Measurements from ENCODE around the gene PAQR5. TPM values are rescaled to one million over a fixed set of nuclear protein-coding genes. Genes with fewer than 3 reads are reported as not detected.
A peak's percentile ranks its signal among the peaks of the same experiment; 100 is the strongest.

Gene PAQR5
- total RNA-seq, 1 experiment from 2014 or later = 9.4 TPM

DNA sequence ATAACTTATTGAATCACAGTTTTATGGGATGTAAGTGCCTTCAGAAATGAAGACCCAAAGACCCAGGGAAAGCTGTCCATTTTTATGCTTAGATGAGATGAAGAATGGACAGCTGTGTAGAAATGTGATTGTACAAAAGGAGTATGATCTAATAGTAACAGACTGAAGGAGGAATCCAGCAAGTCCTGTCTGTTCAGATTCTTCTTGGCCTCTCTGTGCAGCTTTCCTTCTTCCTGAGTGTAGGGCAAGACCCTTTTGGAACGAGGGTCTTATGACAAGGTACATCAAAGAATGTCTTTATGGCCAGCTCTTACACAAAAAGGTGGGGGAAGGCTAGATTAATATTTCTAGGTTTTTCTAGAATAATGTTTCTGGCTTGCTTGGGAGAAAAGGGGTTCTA, 114.0 kb downstream of the PAQR5 start:
- peaks cover 17% of the 10 kb centered on the region for H3K4me1 Mint-ChIP-seq
- TF ChIP-seq ZNF219 (CRISPR knock-in tag; IDR thresholded peaks at IDR 0.05; ENCODE audit: borderline replicate concordance) (no peak), ZNF121 (CRISPR knock-in tag; IDR thresholded peaks at IDR 0.05) (no peak), EMX1 (CRISPR knock-in tag; IDR thresholded peaks at IDR 0.05) (no peak), FOXP1 (CRISPR knock-in tag; IDR thresholded peaks at IDR 0.05; ENCODE audit: borderline replicate concordance) (no peak), MXD4 (CRISPR knock-in tag; IDR thresholded peaks at IDR 0.05; ENCODE audit: borderline replicate concordance) (no peak), ZNF416 (CRISPR knock-in tag; IDR thresholded peaks at IDR 0.05) (no peak), ETV6 (CRISPR knock-in tag; IDR thresholded peaks at IDR 0.05) (no peak), TP53 (CRISPR knock-in tag; IDR thresholded peaks at IDR 0.05) (no peak), ZBTB21 (CRISPR knock-in tag; IDR thresholded peaks at IDR 0.05; ENCODE audit: borderline replicate concordance) (no peak), FOXK1 (CRISPR knock-in tag; IDR thresholded peaks at IDR 0.05) (no peak), ZNF317 (CRISPR knock-in tag; IDR thresholded peaks at IDR 0.05; ENCODE audit: borderline replicate concordance, low read depth) (no peak), RORB (CRISPR knock-in tag; IDR thresholded peaks at IDR 0.05) (no peak), ZNF138 (CRISPR knock-in tag; conservative IDR thresholded peaks at IDR 0.05) (no peak)
- TF ChIP-seq, protein P1, sequence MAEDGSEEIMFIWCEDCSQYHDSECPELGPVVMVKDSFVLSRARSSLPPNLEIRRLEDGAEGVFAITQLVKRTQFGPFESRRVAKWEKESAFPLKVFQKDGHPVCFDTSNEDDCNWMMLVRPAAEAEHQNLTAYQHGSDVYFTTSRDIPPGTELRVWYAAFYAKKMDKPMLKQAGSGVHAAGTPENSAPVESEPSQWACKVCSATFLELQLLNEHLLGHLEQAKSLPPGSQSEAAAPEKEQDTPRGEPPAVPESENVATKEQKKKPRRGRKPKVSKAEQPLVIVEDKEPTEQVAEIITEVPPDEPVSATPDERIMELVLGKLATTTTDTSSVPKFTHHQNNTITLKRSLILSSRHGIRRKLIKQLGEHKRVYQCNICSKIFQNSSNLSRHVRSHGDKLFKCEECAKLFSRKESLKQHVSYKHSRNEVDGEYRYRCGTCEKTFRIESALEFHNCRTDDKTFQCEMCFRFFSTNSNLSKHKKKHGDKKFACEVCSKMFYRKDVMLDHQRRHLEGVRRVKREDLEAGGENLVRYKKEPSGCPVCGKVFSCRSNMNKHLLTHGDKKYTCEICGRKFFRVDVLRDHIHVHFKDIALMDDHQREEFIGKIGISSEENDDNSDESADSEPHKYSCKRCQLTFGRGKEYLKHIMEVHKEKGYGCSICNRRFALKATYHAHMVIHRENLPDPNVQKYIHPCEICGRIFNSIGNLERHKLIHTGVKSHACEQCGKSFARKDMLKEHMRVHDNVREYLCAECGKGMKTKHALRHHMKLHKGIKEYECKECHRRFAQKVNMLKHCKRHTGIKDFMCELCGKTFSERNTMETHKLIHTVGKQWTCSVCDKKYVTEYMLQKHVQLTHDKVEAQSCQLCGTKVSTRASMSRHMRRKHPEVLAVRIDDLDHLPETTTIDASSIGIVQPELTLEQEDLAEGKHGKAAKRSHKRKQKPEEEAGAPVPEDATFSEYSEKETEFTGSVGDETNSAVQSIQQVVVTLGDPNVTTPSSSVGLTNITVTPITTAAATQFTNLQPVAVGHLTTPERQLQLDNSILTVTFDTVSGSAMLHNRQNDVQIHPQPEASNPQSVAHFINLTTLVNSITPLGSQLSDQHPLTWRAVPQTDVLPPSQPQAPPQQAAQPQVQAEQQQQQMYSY (CRISPR knock-in tag; IDR thresholded peaks at IDR 0.05) = no peak
- TF ChIP-seq, protein P2, sequence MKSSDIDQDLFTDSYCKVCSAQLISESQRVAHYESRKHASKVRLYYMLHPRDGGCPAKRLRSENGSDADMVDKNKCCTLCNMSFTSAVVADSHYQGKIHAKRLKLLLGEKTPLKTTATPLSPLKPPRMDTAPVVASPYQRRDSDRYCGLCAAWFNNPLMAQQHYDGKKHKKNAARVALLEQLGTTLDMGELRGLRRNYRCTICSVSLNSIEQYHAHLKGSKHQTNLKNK (CRISPR knock-in tag; IDR thresholded peaks at IDR 0.05) = no peak
- TF ChIP-seq, protein P3, sequence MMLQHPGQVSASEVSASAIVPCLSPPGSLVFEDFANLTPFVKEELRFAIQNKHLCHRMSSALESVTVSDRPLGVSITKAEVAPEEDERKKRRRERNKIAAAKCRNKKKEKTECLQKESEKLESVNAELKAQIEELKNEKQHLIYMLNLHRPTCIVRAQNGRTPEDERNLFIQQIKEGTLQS (CRISPR knock-in tag; conservative IDR thresholded peaks at IDR 0.05) = no peak
- TF ChIP-seq, protein P4, sequence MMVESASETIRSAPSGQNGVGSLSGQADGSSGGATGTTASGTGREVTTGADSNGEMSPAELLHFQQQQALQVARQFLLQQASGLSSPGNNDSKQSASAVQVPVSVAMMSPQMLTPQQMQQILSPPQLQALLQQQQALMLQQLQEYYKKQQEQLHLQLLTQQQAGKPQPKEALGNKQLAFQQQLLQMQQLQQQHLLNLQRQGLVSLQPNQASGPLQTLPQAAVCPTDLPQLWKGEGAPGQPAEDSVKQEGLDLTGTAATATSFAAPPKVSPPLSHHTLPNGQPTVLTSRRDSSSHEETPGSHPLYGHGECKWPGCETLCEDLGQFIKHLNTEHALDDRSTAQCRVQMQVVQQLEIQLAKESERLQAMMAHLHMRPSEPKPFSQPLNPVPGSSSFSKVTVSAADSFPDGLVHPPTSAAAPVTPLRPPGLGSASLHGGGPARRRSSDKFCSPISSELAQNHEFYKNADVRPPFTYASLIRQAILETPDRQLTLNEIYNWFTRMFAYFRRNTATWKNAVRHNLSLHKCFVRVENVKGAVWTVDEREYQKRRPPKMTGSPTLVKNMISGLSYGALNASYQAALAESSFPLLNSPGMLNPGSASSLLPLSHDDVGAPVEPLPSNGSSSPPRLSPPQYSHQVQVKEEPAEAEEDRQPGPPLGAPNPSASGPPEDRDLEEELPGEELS (CRISPR knock-in tag; IDR thresholded peaks at IDR 0.05) = no peak
- DNase-seq (ENCODE audit: low spot score) = no peak
- ChIA-PET CTCF (interaction anchor here (1.1 to 1.9 kb wide), 3 partner anchors 18 to 381 kb away, joined by 3 to 5 read pairs (median 5); no protein-coding TSS in a partner anchor), POLR2A (no interaction called here)
- no peaks in the 10 kb centered on the region; the same call in 1 of the 2 replicates for H3K27me3 Mint-ChIP-seq (ENCODE audit: low read depth)
- H3K36me3 Mint-ChIP-seq = peaks cover 6% of the 10 kb centered on the region
- ATAC-seq = no peak
- H3K9me3 Mint-ChIP-seq = no peaks in the 10 kb centered on the region
- H3K4me3 Mint-ChIP-seq = no peak overlapping the region
- H3K27ac Mint-ChIP-seq = no peak overlapping the region

DNA sequence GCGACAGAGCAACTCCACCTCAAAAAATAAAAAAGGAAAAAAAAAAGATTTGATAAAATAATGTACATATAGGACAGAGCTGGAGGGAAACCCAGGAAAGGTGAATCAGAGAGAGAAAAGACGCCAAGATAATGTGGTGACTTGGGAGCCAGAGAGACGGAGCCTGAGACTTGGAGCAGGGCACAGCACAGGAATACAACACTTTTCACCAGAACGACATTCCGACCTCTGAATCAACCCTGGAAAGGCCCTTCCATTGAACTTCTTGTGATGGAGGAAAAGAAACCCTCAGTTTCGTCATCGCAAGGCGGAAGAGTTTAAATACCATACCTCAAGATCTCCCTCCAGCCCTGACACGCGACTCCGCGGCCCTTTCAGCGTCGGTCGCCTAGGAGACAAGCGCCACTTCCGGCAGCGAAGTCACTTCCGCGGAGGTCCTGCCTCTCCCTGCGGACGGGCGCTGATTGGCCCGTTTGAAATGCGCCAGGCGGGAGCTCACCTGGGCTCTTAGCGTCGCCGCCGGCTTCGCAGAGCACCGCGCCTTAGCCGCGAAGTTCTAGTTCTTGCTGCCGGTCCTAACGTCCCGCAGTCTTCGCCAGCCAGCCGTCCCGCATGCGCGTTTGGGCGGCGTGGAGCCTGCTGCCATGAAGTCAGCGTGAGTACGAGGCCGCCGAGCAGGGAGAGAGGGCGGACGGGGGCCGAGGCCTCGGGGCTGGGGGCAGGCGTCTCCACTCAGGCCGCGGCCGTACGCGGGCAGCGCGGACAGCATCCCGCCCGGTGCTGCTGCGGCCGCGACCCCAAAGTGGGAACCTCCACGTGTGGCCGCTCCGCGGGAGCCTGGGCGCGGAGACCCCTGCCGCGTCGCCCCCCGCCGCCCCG, 115.3 kb downstream of the PAQR5 start, which contains the start of gene KIF23:
Gene KIF23 (plus strand): TSS at position 528 of the 879 bp plus-strand sequence. CDS start 117 bp downstream, at position 645.
- H3K4me3 Mint-ChIP-seq = peak within 1 kb of the TSS; percentile 91
- ChIA-PET POLR2A (interaction anchor here (0.9 to 1.3 kb wide), 3 partner anchors 39 to 355 kb away, joined by 3 to 8 read pairs (median 3); no protein-coding TSS in a partner anchor), CTCF (interaction anchor here (0.6 to 2.8 kb wide), 11 partner anchors 20 to 383 kb away, joined by 3 to 21 read pairs (median 4); no protein-coding TSS in a partner anchor)
- no peaks in the 10 kb centered on the region; the same call in 1 of the 2 replicates for H3K27me3 Mint-ChIP-seq (ENCODE audit: low read depth)
- H3K9me3 Mint-ChIP-seq = no peaks in the 10 kb centered on the region
- peak within 1 kb of the TSS; percentile 80 for H3K27ac Mint-ChIP-seq
- H3K4me1 Mint-ChIP-seq = peaks cover 17% of the 10 kb centered on the region
- H3K36me3 Mint-ChIP-seq = peaks cover 17% of the 10 kb centered on the region
- peak; percentile 94 for ATAC-seq
- DNase-seq (ENCODE audit: low spot score) = peak; percentile 93
- TF ChIP-seq GRHL2 (CRISPR knock-in tag; IDR thresholded peaks at IDR 0.05; ENCODE audit: insufficient replicate concordance, severe bottlenecking) (no peak), NFYB (CRISPR knock-in tag; conservative IDR thresholded peaks at IDR 0.05; ENCODE audit: low read depth) (peak; percentile 88)
- TF ChIP-seq, protein P5, sequence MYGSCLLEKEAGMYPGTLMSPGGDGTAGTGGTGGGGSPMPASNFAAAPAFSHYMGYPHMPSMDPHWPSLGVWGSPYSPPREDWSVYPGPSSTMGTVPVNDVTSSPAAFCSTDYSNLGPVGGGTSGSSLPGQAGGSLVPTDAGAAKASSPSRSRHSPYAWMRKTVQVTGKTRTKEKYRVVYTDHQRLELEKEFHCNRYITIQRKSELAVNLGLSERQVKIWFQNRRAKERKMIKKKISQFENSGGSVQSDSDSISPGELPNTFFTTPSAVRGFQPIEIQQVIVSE (CRISPR knock-in tag; IDR thresholded peaks at IDR 0.05; ENCODE audit: borderline replicate concordance) = no peak
- TF ChIP-seq, protein P6, sequence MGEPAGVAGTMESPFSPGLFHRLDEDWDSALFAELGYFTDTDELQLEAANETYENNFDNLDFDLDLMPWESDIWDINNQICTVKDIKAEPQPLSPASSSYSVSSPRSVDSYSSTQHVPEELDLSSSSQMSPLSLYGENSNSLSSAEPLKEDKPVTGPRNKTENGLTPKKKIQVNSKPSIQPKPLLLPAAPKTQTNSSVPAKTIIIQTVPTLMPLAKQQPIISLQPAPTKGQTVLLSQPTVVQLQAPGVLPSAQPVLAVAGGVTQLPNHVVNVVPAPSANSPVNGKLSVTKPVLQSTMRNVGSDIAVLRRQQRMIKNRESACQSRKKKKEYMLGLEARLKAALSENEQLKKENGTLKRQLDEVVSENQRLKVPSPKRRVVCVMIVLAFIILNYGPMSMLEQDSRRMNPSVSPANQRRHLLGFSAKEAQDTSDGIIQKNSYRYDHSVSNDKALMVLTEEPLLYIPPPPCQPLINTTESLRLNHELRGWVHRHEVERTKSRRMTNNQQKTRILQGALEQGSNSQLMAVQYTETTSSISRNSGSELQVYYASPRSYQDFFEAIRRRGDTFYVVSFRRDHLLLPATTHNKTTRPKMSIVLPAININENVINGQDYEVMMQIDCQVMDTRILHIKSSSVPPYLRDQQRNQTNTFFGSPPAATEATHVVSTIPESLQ (CRISPR knock-in tag; IDR thresholded peaks at IDR 0.05) = no peak

Measured in WTC11 (cell line).